ENCODE data around the gene SLX4IP. TPM values are rescaled to one million over a fixed set of nuclear protein-coding genes. Genes with fewer than 3 reads are reported as not detected.

Gene SLX4IP
- polyA plus RNA-seq, 4 donors, result 3.8 to 11.1 (median 8.6) TPM

DNA sequence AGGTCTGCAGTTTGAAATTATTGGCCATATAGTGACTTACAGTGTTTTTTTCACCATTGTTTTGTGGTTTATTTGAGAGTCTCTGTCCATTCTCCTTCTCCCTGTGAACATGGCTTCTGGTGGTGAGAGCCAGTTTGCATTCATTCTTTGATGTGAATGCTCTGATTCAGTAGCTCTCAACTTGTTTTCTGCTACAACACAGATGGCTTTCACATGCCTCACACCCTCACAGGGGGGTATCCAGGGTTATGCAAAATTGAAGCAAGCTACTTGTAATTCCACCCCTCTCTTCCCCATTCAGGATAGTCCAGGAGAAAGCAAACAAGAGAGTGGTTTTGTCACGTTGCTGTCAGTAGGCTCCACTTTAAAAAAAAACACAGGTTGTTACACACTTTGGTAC, 55.6 kb downstream of the SLX4IP start:
- DNase-seq (ENCODE audit: low read depth in 4 of 4, low spot score in 3 of 4), result no peak

GRCh38 chr20:10492065-10492464, 57.0 kb downstream of the SLX4IP start:
- no peak for DNase-seq (ENCODE audit: low read depth in 4 of 4, low spot score in 3 of 4)

DNA sequence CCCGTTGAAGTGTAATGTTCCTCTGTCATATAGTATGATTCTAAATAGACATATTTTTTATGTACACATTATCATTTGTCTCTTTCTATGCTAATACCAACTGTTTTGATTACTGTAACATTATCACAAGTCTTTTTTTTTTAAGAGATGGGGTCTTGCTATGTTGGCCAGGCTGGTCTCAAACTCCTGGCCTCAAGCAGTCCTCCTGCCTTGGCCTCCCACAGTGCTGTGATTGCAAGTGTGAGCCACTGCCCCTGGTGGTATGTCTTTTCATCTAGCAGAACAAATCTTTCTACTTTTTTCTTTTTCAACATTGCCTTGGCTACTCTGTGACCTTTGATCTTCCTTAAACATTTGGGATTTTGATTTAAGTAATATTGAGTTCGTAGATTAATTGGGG, 57.7 kb downstream of the SLX4IP start:
- DNase-seq (ENCODE audit: low read depth in 4 of 4, low spot score in 3 of 4), result no peak

DNA sequence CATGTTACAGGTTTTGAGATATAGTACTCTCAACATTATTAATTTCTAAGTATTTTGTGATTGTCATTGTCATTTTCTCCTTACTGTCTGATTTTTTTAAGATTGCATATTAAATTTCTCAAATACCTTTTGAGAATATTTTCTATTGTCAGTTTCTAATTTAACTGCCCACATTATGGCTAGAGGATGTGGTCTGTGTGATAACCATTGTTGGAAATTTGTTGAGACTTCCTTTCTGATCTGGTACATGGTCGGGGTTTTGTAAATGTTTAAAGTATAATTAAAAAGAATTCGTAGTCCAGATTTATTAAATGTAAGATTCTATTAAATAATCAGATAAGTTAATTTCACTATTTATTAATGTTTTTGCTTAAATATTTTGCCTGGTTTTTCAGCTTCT, 60.1 kb downstream of the SLX4IP start:
- DNase-seq (ENCODE audit: low read depth in 4 of 4, low spot score in 3 of 4), result no peak

GRCh38 chr20:10496465-10496864, 61.4 kb downstream of the SLX4IP start:
- DNase-seq (ENCODE audit: low read depth in 4 of 4, low spot score in 3 of 4), result no peak

DNA sequence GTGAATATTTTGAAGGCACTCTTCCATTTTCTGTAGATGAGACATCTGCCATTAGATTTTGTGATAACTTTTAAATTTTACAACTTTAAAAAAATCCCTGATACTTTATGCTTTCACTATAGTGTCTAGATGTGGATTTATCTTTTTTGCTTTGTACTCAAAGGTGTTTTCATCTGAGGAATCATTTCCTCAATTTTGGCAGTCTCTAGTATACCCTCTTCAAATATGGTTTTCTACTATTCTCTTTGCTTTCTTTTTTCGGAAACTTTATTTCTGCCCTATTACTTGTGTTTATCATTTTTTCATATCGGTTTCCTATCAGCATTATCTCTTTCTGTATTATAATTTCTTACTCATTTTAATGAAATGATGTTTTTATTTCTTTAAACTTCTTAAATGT, 62.2 kb downstream of the SLX4IP start:
- DNase-seq (ENCODE audit: low read depth in 4 of 4, low spot score in 3 of 4), result no peak

GRCh38 chr20:10497791-10498190, 62.7 kb downstream of the SLX4IP start:
- DNase-seq (ENCODE audit: low read depth in 4 of 4, low spot score in 3 of 4), result no peak

DNA sequence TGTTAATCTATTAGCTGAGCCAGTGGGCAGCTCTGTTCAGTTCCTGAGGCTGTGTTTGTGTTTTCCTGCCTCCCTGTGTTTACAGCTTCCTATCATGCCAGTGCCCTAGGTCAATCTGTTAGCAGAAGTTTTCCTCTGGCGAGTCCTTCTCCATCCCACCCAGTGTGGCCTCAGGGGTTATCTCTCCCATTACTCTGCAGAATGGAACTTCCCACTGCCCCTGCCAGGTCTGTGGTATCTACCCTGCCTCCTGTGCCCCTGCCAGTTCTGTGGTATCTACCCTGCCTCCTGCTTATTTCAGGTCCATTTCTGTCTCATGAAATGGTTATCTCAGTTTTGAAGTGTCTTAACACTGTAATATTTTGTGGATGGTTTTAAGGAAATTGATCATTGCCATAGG, 63.1 kb downstream of the SLX4IP start:
- no peak for DNase-seq (ENCODE audit: low read depth in 4 of 4, low spot score in 3 of 4)

GRCh38 chr20:10501402-10501801, 66.3 kb downstream of the SLX4IP start:
- no peak for DNase-seq (ENCODE audit: low read depth in 4 of 4, low spot score in 3 of 4)

GRCh38 chr20:10502098-10502526, 67.0 kb downstream of the SLX4IP start:
- DNase-seq (ENCODE audit: low read depth in 4 of 4, low spot score in 3 of 4), result no peak

DNA sequence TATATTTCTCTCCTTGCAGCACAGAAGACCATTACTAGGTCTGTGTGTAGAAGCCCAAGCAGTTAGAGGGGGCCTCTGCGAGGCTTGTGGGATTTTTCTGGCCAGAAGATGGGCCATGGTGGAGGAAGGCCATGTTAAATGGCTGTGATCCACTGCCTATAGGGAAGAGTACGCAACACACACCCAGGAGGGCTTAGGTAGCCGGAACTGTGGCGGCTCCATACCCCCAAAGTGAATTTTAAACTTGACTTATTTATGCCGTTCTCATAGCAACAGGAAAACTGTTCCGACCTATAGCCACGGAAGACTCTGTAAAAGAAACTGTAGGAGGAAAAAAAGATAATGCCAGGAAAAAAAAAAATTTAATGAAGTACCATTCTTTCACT, 69.5 kb downstream of the SLX4IP start:
- DNase-seq (ENCODE audit: low read depth in 4 of 4, low spot score in 3 of 4), result no peak

DNA sequence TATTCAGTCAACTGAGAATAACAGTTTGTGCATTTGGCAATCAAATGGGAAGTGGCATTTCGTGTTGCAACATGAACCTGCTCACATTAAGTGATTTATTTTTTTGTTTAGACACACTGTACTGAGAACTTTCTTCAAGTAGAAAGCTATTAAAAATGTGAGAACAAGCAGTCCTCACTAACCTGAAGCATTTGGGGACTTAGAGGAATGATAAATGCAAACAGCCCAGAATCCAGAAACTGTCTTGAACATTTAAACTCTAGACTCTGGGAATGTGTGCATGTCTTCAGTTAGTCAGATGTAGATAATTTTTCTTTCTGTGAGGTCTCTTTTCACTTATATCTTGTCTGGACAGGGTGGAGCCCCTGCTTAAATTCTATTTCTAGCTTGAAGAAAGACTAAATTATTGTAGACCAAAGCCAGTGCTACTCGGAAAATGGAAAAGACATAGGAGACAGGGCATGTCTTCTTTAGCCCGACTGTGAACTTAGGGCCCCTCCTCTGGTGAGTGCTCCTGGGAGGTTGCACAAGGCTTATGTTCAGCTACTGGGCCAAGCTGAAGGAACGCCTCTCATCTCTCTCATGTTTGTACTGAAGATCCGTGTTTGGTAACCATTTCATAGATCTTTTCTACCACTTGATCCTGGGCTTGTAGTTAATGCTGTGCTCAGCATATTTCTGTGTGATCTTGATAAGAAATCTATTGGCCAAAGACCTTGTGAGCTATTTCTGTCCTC, 70.1 kb downstream of the SLX4IP start:
- DNase-seq (ENCODE audit: low read depth in 4 of 4, low spot score in 3 of 4), result no peak

GRCh38 chr20:10505827-10506226, 70.7 kb downstream of the SLX4IP start:
- DNase-seq (ENCODE audit: low read depth in 4 of 4, low spot score in 3 of 4), result no peak

- DNase-seq (ENCODE audit: low read depth in 4 of 4, low spot score in 3 of 4), result no peak
These were observed 71.9 kb downstream of the SLX4IP start for GRCh38 chr20:10507052-10507451.

GRCh38 chr20:10508060-10508459, 73.0 kb downstream of the SLX4IP start:
- no peak for DNase-seq (ENCODE audit: low read depth in 4 of 4, low spot score in 3 of 4)

DNA sequence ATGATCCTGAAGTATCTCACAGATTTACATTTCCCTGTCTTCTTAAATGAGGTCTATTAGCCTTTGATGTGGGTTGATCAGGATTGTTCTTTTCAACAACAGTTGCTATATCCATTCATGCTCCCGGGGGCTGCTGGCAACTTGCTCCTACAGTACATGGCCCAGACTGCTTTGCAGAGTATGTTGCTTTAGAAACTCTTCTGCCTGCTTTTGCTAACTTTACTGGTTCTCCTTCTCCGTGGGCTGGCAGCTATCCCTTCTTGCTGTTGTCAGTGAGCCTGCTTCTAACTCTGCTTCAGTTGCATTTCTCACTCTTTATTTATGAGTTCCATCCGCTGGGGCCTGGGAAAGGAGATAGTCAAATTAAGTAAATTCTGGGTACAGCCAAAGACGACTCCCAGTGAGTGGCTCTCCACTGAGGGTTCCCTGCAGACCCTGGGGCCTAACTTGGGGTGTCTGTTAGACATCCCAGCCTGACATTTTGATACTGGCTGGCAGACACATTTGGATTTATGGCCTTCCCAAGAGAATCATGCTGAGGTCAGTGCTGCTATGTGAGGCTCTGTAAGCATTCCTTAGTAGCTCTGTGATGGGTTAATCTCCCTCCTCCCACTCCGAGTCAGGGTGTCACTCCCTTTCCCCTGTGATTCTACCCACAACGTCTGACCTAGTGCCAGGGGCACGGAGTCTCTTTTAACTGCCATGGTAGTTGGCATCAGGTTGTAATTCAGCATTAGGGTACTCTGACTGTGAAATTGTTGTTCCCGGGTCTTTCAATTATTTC, 73.6 kb downstream of the SLX4IP start:
- no peak for DNase-seq (ENCODE audit: low read depth in 4 of 4, low spot score in 3 of 4)

DNA sequence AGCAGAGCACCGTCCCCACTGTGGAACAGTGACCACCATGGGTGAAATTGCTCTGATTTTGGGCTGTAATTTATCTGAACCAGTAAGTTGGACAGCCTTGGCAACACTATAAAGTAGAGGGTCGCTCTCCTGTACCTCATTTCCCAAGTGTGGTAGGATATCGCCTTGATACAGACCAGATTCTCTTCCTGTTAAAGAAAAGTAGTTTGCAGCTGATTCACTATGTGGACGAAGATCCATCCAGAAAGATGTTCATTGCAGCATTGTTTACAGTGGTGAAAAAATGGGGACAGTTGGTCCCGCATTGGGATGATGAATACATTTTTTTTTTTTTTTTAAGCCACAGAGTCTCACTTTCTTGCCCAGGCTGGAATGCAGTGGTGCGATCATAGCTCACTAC, 74.3 kb downstream of the SLX4IP start:
- no peak for DNase-seq (ENCODE audit: low read depth in 4 of 4, low spot score in 3 of 4)

DNA sequence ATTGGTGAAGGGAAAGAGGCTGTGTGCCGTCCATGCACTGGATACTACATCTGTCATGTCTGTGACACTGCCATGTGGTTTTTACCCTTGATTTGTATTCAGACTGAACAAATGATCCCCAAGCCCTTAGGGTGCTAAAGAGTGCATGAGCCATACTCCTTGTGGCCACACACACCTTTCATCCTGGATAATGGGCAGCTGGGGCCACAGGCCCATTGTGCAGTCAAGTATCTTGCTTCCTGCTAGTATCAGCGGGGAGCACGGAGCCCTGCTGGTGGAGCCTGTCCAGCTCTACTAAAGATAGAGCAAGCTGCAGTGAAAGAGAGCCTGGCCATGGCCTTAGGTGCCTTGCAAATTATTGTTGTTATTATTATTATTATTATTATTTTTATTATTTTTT, 75.1 kb downstream of the SLX4IP start:
- no peak for DNase-seq (ENCODE audit: low read depth in 4 of 4, low spot score in 3 of 4)

DNA sequence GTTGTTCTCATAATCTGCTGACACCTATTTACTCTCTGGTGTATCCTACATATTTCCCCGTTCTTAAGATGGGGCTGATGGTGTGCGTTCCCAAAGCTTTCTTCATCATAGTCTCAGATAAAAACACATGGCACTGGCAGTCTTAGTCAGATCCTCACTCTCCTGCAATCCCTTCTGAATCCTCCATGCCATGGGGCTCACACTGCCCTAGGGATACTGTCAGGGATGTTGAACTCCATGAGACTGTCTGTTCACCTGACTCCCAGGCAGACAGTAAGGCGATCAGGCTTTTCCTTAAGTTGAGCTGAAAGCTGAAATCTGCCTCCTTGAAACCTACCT, 76.0 kb downstream of the SLX4IP start:
- DNase-seq (ENCODE audit: low read depth in 4 of 4, low spot score in 3 of 4), result no peak

DNA sequence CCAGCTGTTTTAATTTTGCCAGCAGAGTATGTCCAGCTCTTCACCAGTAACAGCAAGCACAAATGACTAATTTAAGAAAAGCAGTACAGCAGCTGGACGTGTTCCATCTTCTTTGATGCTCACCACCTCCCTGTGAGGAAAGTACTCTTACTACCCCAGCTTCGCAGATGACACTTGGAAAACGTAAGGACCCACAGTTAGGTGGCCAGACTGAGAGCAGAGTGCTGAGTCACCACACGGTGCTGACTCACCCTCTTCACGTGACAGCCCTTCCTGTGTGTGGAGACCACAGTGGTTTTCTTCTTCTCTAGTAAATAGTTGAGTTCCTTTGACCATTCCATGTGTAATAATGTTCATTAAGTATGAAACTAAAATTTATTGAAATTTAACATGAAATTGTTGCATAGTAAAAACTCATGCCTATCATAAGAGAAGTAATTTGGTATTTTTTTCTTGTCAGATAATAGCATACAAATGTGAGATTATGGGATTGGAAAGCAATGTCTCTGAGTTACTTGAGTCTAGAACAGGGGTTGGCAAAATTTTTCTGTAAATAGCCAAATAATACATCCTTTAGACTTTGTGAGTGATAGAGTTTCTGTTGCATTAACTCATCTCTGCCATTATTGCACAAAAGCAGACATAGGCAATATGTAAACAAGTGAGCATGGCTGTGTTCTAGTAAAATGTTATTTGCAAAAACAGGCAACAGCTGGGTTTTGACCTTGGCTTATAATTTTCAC, 76.6 kb downstream of the SLX4IP start:
- DNase-seq (ENCODE audit: low read depth in 4 of 4, low spot score in 3 of 4), result no peak

- no peak for DNase-seq (ENCODE audit: low read depth in 4 of 4, low spot score in 3 of 4)
These were observed 78.0 kb downstream of the SLX4IP start for GRCh38 chr20:10513061-10513460.

All from left renal pelvis (tissue), 4 donors.